ENCODE results near the gene SYNE2.
"Not testable (repeated sequence)": the region's sequence is repeated elsewhere in the genome, so short reads cannot be mapped to it uniquely, and the experiment has no call there.

SYNE2 gene

DNA sequence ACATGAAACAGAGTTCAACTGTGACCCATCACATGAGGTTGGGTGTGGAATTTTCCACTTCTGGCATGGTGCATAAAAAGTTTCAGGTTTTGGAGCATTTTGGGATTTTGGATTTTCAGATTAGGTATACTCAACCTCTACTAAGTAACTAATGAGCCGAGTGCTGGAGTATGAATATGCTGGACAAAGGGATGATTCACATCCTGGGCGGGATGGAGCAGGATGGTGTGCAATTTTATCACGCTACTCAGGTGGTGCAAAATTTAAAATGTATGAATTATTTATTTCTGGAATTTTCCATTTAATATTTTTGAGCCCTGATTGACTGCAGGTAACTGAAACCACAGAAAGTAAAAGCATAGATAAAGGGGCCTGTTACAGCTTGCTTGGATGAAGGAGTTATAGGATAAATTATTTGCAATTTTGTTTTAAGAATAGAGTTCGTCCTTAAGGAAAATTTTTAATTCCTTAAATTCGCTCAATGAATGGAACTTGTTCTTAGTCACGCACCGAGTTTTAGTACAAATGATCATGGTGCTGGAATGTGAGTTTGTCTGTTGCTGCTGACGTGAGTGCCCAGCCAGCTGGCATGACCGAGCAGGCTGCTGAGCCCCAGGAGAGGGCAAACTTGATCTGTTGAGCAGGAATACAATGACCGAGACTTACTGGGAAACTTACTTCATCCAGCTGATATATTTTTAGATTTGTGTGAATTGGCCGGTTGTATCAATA is 265.0 kb downstream of the SYNE2 start:
- no peak for DNase-seq

DNA sequence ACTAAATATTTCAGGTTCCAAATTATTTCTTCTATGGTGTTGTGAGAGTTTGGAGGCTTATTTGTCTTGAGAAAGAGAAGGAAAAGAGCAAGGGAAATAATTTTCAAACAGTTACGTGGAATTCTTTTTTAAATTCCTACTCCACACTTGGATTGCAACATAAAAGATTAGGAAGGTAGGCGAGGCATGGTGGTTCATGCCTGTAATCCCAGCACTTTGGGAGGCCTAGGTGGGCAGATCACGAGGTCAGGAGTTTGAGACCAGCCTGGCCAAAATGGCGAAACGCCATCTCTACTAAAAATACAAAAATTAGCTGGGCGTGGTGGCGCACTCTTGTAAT is 265.6 kb downstream of the SYNE2 start:
- not testable (repeated sequence) for DNase-seq

DNA sequence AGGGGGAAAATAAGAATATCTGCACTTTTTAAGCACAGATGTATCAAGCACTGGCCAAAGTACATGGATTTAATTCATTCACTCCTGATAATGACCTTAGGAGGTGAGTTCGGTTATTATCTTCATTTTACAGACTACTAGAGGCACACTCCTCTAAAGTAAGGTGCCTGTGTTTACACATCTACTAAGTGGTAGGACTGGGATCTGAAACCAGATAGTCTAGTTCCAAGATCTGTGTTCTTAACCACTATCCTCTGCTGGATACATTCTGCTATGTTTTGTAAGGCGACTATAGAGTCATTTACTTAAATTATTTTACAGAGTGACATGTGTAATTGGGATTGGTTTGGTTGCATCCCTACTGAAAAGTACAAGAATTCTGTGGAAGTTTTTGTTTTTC is 266.1 kb downstream of the SYNE2 start:
- no peak for DNase-seq

DNA sequence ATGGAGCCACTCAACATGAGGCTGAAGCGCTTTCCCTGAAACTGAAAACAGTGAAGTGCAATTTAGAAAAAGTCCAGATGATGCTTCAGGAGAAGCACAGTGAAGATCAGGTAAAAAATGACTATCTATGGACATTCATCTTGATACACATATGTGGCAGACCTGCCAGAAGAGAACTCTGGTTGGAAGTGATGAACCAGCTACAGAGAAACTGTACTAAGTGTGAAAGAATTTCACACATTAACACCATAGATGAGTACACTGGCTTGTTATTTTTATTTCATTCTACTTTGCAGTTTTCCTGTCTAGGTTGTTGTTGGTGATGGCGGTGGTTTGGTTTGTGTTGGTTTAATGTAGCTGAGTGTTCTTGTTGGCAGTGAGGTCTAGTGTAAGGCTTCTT is 266.7 kb downstream of the SYNE2 start:
- no peak for DNase-seq

DNA sequence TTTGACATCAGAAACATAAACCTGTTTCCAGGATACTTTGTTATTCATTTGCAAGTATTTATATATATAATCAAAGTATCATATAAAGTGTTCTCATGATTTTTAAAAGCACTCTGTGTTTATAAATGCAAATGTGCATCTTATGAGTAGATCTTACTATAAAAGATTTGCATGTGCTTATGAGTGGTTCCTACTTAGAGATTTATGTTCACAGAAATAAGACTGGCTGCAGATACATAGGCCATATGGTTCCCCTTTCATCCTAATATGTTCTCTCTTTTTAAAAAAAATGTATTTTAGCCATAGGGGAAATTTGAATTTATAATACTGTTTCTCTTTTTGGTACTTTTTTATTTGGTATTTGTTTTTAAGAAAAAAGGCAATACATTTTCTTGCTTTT is 267.2 kb downstream of the SYNE2 start:
- no peak for DNase-seq

DNA sequence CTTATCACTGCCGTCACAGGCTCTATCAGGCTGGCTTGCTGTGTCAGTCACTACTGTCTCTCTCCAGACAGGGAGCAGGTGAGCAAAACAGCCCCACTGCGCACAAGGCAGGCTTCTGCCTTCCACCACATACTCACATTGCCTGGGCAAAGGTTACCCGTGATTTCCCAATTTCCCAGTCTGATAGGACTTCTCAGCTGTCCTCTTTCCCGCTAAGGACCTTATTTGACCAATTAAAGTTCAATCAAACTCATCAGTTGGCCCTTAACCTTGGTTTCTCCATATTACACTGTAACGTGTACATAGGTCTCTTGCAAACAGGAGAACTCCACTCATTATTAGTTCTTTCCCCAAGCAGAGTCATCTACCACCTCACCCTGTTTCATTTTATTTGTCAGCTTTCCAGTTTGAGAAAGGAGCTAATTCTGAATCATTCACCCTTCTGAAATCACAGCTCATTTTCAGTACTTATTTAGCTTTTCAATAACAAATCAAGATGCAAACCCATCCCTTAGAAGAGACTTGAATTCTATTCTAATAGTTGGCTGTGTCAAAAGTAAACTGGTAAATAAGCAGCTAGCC is 270.5 kb downstream of the SYNE2 start:
- DNase-seq, result no peak

DNA sequence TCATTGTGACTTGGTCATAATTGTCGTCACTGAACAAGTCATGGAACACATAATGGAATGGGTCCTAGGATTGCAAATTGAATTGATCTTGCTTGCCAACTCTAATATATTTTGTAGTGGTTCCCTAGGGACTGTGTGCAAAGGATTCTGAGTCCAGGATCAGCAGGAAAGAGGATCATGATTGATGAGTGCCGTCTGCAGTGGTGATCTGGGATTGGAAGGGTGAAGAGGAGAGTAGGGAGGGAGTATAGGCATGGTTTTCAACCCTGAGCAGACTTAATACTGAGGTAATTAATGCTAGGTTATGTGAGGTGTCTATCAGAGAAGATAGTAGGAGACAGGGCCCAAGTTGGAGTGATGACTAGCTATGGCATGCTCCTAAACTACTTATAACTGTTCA is 272.5 kb downstream of the SYNE2 start:
- no peak for DNase-seq

DNA sequence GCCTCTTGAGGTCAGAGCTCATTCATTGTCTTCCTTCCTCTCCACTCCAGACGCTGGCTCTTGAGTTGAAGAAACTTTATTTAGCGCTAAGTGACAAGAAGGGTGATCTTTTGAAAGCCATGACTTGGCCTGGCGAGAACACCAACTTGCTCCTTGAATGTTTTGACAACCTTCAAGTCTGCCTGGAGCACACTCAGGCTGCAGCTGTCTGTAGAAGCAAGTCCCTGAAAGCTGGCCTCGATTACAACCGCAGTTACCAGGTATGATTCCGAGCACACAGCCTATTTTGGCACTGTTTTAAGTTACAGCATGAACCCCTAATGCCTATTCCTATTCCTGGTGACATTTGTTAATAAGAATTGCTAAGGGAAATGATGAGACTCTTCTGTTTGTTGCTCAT is 273.7 kb downstream of the SYNE2 start:
- no peak for DNase-seq

DNA sequence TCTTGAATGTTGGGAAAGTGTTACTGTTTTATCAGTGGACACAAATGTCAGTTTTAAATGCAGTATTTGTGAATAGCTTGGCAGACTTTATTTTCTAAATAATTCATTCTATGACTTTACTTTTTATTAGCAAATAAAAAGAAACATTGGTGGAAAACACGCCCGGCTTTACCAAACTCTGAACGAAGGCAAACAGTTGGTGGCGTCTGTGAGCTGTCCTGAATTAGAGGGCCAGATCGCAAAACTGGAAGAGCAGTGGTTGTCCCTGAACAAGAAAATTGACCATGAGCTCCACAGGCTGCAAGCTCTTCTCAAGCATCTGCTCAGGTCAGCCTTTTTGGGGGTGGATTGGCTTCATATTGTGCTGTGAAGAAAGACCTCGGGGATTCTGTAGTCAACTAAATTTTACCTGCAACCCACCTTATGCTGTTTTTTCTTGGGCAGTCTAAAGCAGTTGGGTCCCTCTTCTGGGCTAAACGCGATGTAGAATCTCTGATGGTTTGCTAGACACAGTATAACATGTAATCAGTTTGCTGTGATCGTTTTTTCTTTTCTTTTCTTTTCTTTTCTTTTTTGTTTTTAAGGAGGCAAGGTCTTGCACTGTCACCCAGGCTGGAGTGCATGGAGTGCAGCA is 285.0 kb downstream of the SYNE2 start:
- DNase-seq, result peak in 4 of 51 donors; percentile 1 to 5 (median 2)

DNA sequence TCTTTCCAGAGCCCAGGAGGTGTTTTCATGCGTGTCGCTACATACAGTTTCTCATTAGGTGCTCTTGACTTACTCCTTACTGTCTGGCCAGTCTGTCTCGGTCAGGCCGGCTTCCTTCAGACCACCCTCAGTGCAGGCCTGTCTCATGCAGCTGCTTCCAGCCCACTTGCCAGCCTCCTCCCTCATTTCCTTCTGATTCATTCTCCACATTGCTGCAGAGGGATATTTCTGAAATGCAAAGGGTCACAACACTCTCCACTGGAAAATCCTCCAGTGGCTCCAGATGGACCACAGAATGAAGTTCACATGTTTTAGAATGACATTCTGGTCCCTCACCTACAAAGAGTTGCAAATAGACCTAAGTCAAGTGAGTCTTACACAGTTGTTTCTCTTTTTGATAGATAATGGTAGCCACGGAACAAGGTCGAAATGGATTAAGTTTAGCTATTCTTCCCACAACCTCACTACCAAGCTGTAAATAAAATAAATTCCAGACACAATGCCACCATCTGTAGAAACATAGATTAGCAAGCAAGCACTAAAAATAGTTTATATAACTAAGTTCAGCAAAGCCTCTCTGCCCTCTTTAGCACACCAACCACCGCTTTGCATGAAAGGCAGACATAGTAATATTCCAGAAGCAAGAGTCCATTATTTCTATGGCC is 294.5 kb downstream of the SYNE2 start:
- peak in 1 of 51 donors; percentile 10 for DNase-seq

DNA sequence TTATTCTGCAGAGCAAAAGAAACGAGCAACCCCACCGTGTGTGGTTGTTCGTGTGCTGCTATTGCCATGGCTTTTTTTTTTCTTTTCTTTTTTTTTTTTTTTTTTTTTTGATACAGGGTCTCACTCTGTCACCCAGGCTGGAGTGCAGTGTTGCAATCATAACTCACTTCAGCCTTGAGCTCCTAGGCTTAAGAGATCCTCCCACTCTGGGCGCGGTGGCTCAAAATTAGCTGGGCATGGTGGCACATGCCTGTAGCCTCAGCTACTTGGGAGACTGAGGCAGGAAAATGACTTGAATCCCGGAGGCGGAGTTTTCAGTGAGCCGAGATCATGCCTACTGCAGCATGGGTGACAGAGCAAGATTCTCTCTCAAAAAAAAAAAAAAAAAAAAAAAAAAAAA is 297.1 kb downstream of the SYNE2 start:
- no peak for DNase-seq

DNA sequence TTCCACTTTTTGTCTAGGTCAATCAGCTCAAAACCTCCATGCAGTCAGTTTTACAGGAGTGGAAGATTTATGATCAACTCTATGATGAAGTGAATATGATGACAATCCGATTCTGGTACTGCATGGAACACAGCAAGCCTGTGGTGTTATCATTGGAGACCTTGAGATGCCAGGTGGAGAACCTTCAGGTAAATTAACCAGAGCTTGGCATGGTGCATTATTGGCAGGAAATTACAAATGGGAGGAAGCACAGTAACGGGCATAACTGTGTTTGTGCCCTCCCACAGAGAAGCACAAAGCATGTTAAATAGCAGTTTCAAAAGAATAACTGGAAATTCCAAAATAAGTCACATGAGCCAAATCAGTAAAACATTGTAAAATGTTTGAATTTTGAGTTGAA is 305.8 kb downstream of the SYNE2 start:
- DNase-seq, result no peak

DNA sequence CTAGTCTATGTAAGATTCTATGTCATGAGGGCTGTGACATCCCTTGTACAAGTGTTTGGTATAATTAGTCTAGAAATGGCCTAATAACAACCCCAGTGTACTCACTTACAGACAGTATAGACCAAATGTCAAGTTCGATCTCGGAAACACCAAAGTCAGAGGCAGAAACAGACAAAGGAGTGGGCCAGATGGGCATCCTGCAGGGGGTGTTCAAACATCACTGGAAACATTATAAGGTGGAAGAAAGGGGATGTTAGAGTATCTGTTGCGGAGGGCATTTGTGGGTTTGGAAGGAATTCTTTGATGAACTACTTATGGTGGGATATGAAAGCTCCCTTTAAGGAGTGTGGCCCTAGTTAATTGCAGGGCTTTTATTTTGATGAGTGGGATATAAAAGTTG is 306.8 kb downstream of the SYNE2 start:
- DNase-seq, result no peak

DNA sequence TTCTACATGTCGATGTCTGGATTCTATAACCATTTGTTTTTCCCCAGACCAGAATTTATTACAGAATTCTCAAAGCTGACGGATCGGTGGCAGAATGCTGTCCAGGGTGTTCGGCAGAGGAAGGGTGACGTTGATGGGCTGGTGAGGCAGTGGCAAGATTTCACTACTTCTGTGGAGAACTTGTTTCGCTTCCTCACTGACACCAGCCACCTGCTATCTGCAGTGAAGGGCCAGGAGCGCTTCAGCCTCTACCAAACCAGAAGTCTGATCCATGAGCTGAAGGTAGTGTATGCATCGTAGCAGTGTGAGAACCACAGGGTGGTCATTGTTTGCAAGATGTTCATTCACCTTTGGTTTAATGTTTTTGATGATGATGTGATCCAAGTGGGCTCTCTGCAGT is 317.4 kb downstream of the SYNE2 start:
- no peak for DNase-seq

DNA sequence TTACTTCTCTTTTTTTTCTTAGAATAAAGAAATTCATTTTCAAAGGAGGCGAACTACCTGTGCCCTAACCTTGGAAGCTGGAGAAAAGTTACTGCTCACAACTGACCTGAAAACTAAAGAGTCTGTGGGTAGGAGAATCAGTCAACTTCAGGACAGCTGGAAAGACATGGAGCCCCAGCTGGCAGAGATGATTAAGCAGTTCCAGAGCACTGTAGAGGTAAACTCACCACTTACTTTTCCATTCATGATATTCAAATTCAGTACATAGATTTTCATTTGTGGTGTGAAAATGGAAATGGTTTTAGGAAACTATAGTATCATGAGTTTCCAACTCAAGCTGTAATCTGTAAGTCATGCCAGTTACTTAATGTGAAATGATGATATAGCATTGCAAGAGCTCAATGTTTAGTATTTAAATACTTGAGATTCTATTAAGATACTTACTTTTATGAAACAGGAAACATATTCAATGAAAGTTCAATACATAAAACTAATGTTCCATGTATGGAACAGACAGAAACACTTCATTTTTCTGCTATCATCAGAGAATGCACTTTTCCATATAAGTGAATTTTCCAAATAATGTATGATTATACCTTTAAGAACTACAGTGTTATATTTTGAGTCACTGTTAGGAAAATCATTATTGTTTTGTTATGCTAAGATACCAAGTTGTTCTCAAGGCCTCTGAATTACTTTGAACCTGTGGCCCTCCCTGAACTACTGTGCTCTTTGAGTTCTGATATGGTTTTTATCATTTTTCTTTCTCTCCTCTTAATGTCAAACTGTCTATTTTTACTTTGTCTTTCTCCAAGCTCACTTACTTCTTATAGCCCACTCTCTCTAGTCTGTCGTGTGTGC is 322.3 kb downstream of the SYNE2 start:
- DNase-seq, result no peak

DNA sequence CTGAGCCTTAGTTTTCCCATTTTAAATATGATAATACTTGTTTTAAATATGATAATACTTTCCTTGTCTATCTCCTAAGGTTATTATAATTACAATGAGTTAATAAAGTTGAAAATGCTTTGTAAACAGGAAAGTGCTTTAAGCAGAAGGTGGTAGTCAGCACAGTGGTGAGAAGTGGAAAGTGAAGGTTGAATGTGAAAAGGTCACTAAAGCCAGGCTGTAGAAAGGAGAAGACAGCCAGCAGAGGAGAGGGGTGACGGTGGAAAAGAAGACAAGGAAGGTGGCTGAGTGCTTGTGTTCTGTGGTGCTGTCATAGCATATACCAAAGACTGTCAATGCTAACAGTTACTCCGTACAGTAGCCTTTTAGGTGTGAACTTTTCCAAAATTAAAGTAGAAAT is 323.5 kb downstream of the SYNE2 start:
- no peak for DNase-seq

DNA sequence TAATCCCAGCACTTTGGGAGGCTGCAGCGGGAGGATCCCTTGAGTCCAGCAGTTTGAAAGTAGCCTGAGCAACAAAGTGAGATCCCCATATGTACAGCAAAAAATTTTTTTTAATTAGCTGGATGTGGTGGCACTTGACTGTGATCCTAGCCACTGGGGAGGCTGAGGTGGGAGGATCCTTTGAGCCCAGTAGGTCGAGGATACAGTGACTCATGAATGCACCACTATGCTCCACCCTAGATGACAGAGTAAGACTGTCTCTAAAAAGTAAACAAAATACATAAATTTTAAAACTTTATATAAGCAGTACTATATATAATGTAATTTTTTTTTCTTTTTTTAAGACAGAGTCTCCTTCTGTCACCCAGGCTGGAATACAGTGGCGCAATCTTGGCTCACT is 326.0 kb downstream of the SYNE2 start:
- no peak for DNase-seq

DNA sequence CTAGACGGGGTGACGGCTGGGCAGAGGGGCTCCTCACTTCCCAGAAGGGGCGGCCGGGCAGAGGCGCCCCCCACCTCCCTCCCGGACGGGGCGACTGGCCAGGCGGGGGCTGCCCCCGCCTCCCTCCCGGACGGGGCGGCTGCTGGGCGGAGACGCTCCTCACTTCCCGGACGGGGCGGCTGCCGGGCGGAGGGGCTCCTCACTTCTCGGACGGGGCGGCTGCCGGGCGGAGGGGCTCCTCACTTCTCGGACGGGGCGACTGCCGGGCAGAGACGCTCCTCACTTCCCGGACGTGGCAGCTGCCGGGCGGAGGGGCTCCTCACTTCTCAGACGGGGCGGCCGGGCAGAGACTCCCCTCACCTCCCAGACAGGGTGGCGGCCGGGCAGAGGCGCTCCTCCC is 330.1 kb downstream of the SYNE2 start:
- not testable (repeated sequence) for DNase-seq

DNA sequence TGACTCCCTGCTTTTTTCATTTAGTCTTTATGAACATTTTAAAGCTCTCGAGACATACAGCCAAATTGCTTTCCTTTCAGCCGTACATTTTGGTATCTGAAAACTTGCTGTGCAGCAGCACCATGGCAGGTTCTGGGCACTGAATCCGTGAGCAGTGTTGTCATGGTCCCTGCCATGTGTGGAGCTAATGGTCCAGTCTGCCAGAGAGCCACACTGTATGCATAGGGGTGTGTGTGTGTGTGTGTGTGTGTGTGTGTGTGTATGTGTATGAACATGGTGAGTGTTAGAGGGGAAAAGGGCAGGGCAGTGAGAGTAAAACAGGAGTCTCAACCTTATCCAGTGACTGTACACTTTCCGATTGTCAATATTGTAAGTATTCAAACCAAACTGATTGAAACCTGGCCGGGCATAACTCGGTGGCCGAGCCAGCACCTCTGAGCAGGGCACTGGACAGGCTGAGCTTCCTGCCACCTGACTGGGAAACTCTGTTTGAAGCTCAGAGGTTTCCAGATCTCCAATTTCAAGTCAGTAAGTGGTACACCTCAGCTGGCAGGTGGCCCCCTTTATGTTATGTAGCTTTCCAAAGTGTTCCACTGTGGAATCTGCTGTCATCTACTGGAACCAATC is 331.4 kb downstream of the SYNE2 start:
- no peak for DNase-seq

DNA sequence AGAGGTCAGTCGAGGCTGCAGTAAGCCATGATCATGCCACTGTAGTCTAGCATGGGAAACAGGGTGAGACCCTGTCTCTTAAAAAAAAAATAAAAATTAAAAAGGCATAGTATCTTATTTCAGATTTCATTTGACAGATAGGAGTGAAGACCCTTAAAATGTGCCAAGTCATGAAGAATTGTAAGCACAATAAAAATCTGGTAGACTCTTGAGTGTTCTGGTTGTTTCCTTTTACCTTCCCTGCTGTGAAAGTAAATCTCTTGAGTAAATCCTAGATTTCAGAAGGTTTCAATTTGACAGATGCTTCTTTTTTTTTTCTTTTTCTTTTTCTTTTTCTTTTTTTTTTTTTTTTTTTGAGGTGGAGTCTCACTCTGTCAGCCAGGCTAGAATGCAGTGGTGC is 332.4 kb downstream of the SYNE2 start:
- DNase-seq, result no peak
